Tracheal epithelial cell (primary cell): ENCODE results near the gene NDUFV3. TPM values are rescaled to one million over a fixed set of nuclear protein-coding genes. Genes with fewer than 3 reads are reported as not detected.

Experiments used
- total RNA-seq: library from RNA; depleted of rRNA; stranded (reverse); fragments of >200 nt; gene quantifications from 2 replicates; pipeline ENCODE4 v1.2.1, GENCODE V29; 2014

NDUFV3 gene
- total RNA-seq = 40.2 and 49.7 TPM in 2 replicates

GRCh38 chr21:42892931-42893755 is at the start of gene NDUFV3:
Gene NDUFV3 (plus strand): TSS chr21:42893309. CDS start chr21:42893334, 25 bp downstream.

GRCh38 chr21:42878993-42879787 is 13.9 kb upstream of the NDUFV3 start, which contains the start of gene WDR4:
Gene WDR4 (minus strand): TSS chr21:42879539. CDS start chr21:42879495, 44 bp downstream.

GRCh38 chr21:42925114-42925926 is 32.2 kb downstream of the NDUFV3 start, which contains the start of gene ERVH48-1:
Gene ERVH48-1 (minus strand): TSS chr21:42925630. CDS start chr21:42919006, 6,624 bp downstream.

Other genes with a start within 250 kb of the NDUFV3 start
- gene PDE9A, start 239.7 kb upstream of the NDUFV3 start, total RNA-seq = 2.2 and 2.6 TPM in 2 replicates
- gene WDR4, start 13.8 kb upstream of the NDUFV3 start, total RNA-seq = 17.1 and 20.7 TPM in 2 replicates
- gene ERVH48-1, start 32.3 kb downstream of the NDUFV3 start, total RNA-seq = not detected in 2 replicates
- gene PKNOX1, start 81.3 kb downstream of the NDUFV3 start, total RNA-seq = 6.4 and 12.8 TPM in 2 replicates
- 51.3 and 58.4 TPM in 2 replicates for gene CBS, start 182.5 kb downstream of the NDUFV3 start, total RNA-seq
- 8.4 and 9.0 TPM in 2 replicates for gene U2AF1, start 214.3 kb downstream of the NDUFV3 start, total RNA-seq